Activated naive CD8-positive, alpha-beta T cell treated with anti-CD3 and anti-CD28 coated beads for 36 hours (primary cell): ENCODE measurements around the gene KANSL1L. TPM values are rescaled to one million over a fixed set of nuclear protein-coding genes. Genes with fewer than 3 reads are reported as not detected.

Experiments used
- DNase-seq: peaks from one replicate; pipeline ENCODE4 v3.0.0; 2021
- H3K27ac Mint-ChIP-seq: one replicate; pipeline ENCODE4 v1.8.0; 2022; ENCODE audit warnings: mild to moderate bottlenecking, moderate library complexity, mixed read lengths
- H3K27me3 Mint-ChIP-seq: one replicate; pipeline ENCODE4 v1.8.0; 2022; ENCODE audit warnings: mild to moderate bottlenecking, mixed read lengths
- H3K36me3 Mint-ChIP-seq: one replicate; pipeline ENCODE4 v1.8.0; 2021; ENCODE audit warnings: mild to moderate bottlenecking, mixed read lengths
- H3K4me1 Mint-ChIP-seq: one replicate; pipeline ENCODE4 v1.8.0; 2021; ENCODE audit warnings: mixed read lengths
- H3K4me3 Mint-ChIP-seq: one replicate; pipeline ENCODE4 v1.8.0; 2022; ENCODE audit warnings: mild to moderate bottlenecking, moderate library complexity, mixed read lengths
- H3K9me3 Mint-ChIP-seq: one replicate; pipeline ENCODE4 v1.8.0; 2022; ENCODE audit warnings: mixed read lengths
- total RNA-seq, 2 experiments: library from RNA; stranded (reverse); gene quantifications; one replicate each; pipeline ENCODE4 v1.2.3, GENCODE V29; 2021

KANSL1L gene
- total RNA-seq, 2 experiments from 2014 or later: 2.6 to 3.7 TPM

GRCh38 chr2:210063306-210063705, 107.9 kb downstream of the KANSL1L start:
- peaks cover 2% of the 10 kb centered on the region for H3K36me3 Mint-ChIP-seq
- no peaks in the 10 kb centered on the region for H3K4me1 Mint-ChIP-seq
- DNase-seq: no peak
- H3K4me3 Mint-ChIP-seq: no peak overlapping the region
- H3K27me3 Mint-ChIP-seq: no peaks in the 10 kb centered on the region
- peaks cover 3% of the 10 kb centered on the region for H3K9me3 Mint-ChIP-seq
- H3K27ac Mint-ChIP-seq: no peak overlapping the region

- DNase-seq: no peak
- Mint-ChIP-seq H3K36me3 (peaks cover 32% of the 10 kb centered on the region), H3K4me3 (no peak overlapping the region), H3K9me3 (peaks cover 25% of the 10 kb centered on the region), H3K27ac (no peak overlapping the region), H3K27me3 (no peaks in the 10 kb centered on the region), H3K4me1 (no peaks in the 10 kb centered on the region)
Measured at GRCh38 chr2:210055825-210056224, 115.4 kb downstream of the KANSL1L start.

- DNase-seq: no peak
- no peak overlapping the region for H3K4me3 Mint-ChIP-seq
- no peaks in the 10 kb centered on the region for H3K4me1 Mint-ChIP-seq
- peaks cover 24% of the 10 kb centered on the region for H3K9me3 Mint-ChIP-seq
- peaks cover 32% of the 10 kb centered on the region for H3K36me3 Mint-ChIP-seq
- H3K27ac Mint-ChIP-seq: no peak overlapping the region
- H3K27me3 Mint-ChIP-seq: no peaks in the 10 kb centered on the region
Measured at GRCh38 chr2:210054696-210055095, 116.5 kb downstream of the KANSL1L start.

- no peaks in the 10 kb centered on the region for H3K27me3 Mint-ChIP-seq
- no peak overlapping the region for H3K27ac Mint-ChIP-seq
- H3K4me3 Mint-ChIP-seq: no peak overlapping the region
- no peaks in the 10 kb centered on the region for H3K4me1 Mint-ChIP-seq
- peaks cover 12% of the 10 kb centered on the region for H3K9me3 Mint-ChIP-seq
- H3K36me3 Mint-ChIP-seq: peaks cover 39% of the 10 kb centered on the region
- no peak for DNase-seq
Measured at GRCh38 chr2:210050885-210051284, 120.3 kb downstream of the KANSL1L start.

- Mint-ChIP-seq H3K4me1 (no peaks in the 10 kb centered on the region), H3K9me3 (peaks cover 5% of the 10 kb centered on the region), H3K27me3 (no peaks in the 10 kb centered on the region), H3K36me3 (peaks cover 32% of the 10 kb centered on the region), H3K4me3 (no peak overlapping the region), H3K27ac (no peak overlapping the region)
- DNase-seq: no peak
Measured at GRCh38 chr2:210049831-210050230, 121.4 kb downstream of the KANSL1L start.

- Mint-ChIP-seq H3K36me3 (peaks cover 23% of the 10 kb centered on the region), H3K4me1 (no peaks in the 10 kb centered on the region), H3K27me3 (no peaks in the 10 kb centered on the region), H3K4me3 (no peak overlapping the region), H3K9me3 (no peaks in the 10 kb centered on the region), H3K27ac (no peak overlapping the region)
- no peak for DNase-seq
Measured at GRCh38 chr2:210046851-210047500, 124.2 kb downstream of the KANSL1L start.

GRCh38 chr2:210038078-210038477, 133.1 kb downstream of the KANSL1L start:
- H3K4me1 Mint-ChIP-seq: peaks cover 5% of the 10 kb centered on the region
- H3K36me3 Mint-ChIP-seq: peaks cover 13% of the 10 kb centered on the region
- DNase-seq: no peak
- no peaks in the 10 kb centered on the region for H3K27me3 Mint-ChIP-seq
- H3K9me3 Mint-ChIP-seq: peaks cover under 1% of the 10 kb centered on the region
- no peak overlapping the region for H3K4me3 Mint-ChIP-seq
- no peak overlapping the region for H3K27ac Mint-ChIP-seq

- Mint-ChIP-seq H3K27ac (no peak overlapping the region), H3K4me1 (peaks cover 8% of the 10 kb centered on the region), H3K9me3 (peaks cover 6% of the 10 kb centered on the region), H3K4me3 (no peak overlapping the region), H3K36me3 (peaks cover 25% of the 10 kb centered on the region), H3K27me3 (no peaks in the 10 kb centered on the region)
- DNase-seq: no peak
Measured at GRCh38 chr2:210035679-210036078, 135.5 kb downstream of the KANSL1L start.

- H3K27ac Mint-ChIP-seq: no peak overlapping the region
- H3K36me3 Mint-ChIP-seq: peaks cover 25% of the 10 kb centered on the region
- H3K4me3 Mint-ChIP-seq: no peak overlapping the region
- DNase-seq: no peak
- H3K27me3 Mint-ChIP-seq: no peaks in the 10 kb centered on the region
- H3K9me3 Mint-ChIP-seq: peaks cover 6% of the 10 kb centered on the region
- peaks cover 8% of the 10 kb centered on the region for H3K4me1 Mint-ChIP-seq
Measured at GRCh38 chr2:210034087-210034683, 137.0 kb downstream of the KANSL1L start.

GRCh38 chr2:210028178-210028577, 143.0 kb downstream of the KANSL1L start:
- no peak overlapping the region for H3K4me3 Mint-ChIP-seq
- peaks cover 3% of the 10 kb centered on the region for H3K4me1 Mint-ChIP-seq
- H3K9me3 Mint-ChIP-seq: peaks cover 6% of the 10 kb centered on the region
- H3K27ac Mint-ChIP-seq: no peak overlapping the region
- no peak for DNase-seq
- H3K27me3 Mint-ChIP-seq: no peaks in the 10 kb centered on the region
- peaks cover 26% of the 10 kb centered on the region for H3K36me3 Mint-ChIP-seq

- Mint-ChIP-seq H3K27me3 (no peaks in the 10 kb centered on the region), H3K36me3 (peaks cover 23% of the 10 kb centered on the region), H3K9me3 (peaks cover under 1% of the 10 kb centered on the region), H3K4me3 (no peak overlapping the region), H3K4me1 (no peaks in the 10 kb centered on the region), H3K27ac (no peak overlapping the region)
- DNase-seq: no peak
Measured at GRCh38 chr2:210027608-210028007, 143.6 kb downstream of the KANSL1L start.

- no peak for DNase-seq
- H3K9me3 Mint-ChIP-seq: no peaks in the 10 kb centered on the region
- H3K27ac Mint-ChIP-seq: no peak overlapping the region
- peaks cover 3% of the 10 kb centered on the region for H3K4me1 Mint-ChIP-seq
- no peaks in the 10 kb centered on the region for H3K27me3 Mint-ChIP-seq
- H3K4me3 Mint-ChIP-seq: no peak overlapping the region
- H3K36me3 Mint-ChIP-seq: peaks cover 19% of the 10 kb centered on the region
Measured at GRCh38 chr2:210022824-210023223, 148.4 kb downstream of the KANSL1L start.

GRCh38 chr2:210020138-210020537, 151.1 kb downstream of the KANSL1L start:
- peaks cover 3% of the 10 kb centered on the region for H3K4me1 Mint-ChIP-seq
- H3K36me3 Mint-ChIP-seq: peaks cover 11% of the 10 kb centered on the region
- no peak overlapping the region for H3K27ac Mint-ChIP-seq
- DNase-seq: no peak
- H3K4me3 Mint-ChIP-seq: no peak overlapping the region
- H3K9me3 Mint-ChIP-seq: no peaks in the 10 kb centered on the region
- H3K27me3 Mint-ChIP-seq: no peaks in the 10 kb centered on the region

- H3K36me3 Mint-ChIP-seq: peaks cover 31% of the 10 kb centered on the region
- H3K4me1 Mint-ChIP-seq: peaks cover 37% of the 10 kb centered on the region
- H3K4me3 Mint-ChIP-seq: no peak overlapping the region
- no peak overlapping the region for H3K27ac Mint-ChIP-seq
- H3K9me3 Mint-ChIP-seq: no peaks in the 10 kb centered on the region
- no peaks in the 10 kb centered on the region for H3K27me3 Mint-ChIP-seq
- DNase-seq: no peak
Measured at GRCh38 chr2:210009896-210010295, 161.3 kb downstream of the KANSL1L start.

- no peaks in the 10 kb centered on the region for H3K9me3 Mint-ChIP-seq
- H3K4me3 Mint-ChIP-seq: no peak overlapping the region
- H3K36me3 Mint-ChIP-seq: peaks cover 35% of the 10 kb centered on the region
- peaks cover 42% of the 10 kb centered on the region for H3K4me1 Mint-ChIP-seq
- no peak overlapping the region for H3K27ac Mint-ChIP-seq
- H3K27me3 Mint-ChIP-seq: no peaks in the 10 kb centered on the region
- no peak for DNase-seq
Measured at GRCh38 chr2:210009126-210009525, 162.1 kb downstream of the KANSL1L start.

GRCh38 chr2:210007895-210008294, 163.3 kb downstream of the KANSL1L start:
- Mint-ChIP-seq H3K27me3 (no peaks in the 10 kb centered on the region), H3K9me3 (no peaks in the 10 kb centered on the region), H3K4me3 (no peak overlapping the region), H3K36me3 (peaks cover 40% of the 10 kb centered on the region), H3K4me1 (peaks cover 45% of the 10 kb centered on the region), H3K27ac (no peak overlapping the region)
- DNase-seq: no peak
